CD8-positive, alpha-beta memory T cell (primary cell): ENCODE data around the gene TSHZ2. TPM values are rescaled to one million over a fixed set of nuclear protein-coding genes. Genes with fewer than 3 reads are reported as not detected.

Experiments
- CTCF ChIA-PET: fragments of 350-600 bp; sonication (Branson Sonifier 250); formaldehyde crosslinking; loops from one replicate; lab custom pipeline; 2021; ENCODE audit warnings: antibody characterized with exemption; lab: Charles Lee
- POLR2A ChIA-PET: fragments of 350-600 bp; sonication (Branson Sonifier 250); formaldehyde crosslinking; loops from one replicate; lab custom pipeline; 2021; ENCODE audit warnings: antibody characterized with exemption; lab: Charles Lee
- DNase-seq, 5 donors: peaks; one replicate each; pipeline versions ENCODE4 v3.0.0 to v3.0.0-alpha.2; 2020 to 2022; ENCODE audit warnings: mixed read lengths in 1 of 5
- H3K27ac ChIP-seq: one replicate; pipeline ENCODE4 v1.7.0; 2013; ENCODE audit warnings: low read depth, mild to moderate bottlenecking, low read length, moderate library complexity
- H3K27me3 ChIP-seq: 2 replicates; pipeline ENCODE4 v1.7.0; 2013; ENCODE audit warnings: low read length, mild to moderate bottlenecking; ENCODE audit not compliant: insufficient read depth, poor library complexity, severe bottlenecking
- H3K36me3 ChIP-seq: 2 replicates; pipeline ENCODE4 v1.7.0; 2013; ENCODE audit warnings: mild to moderate bottlenecking, low read length, moderate library complexity; ENCODE audit not compliant: insufficient read depth
- H3K4me1 ChIP-seq: 2 replicates; pipeline ENCODE4 v1.7.0; 2013; ENCODE audit warnings: mild to moderate bottlenecking, low read length, moderate library complexity; ENCODE audit not compliant: insufficient read depth
- H3K4me3 ChIP-seq: 2 replicates; pipeline ENCODE4 v1.7.0; 2013; ENCODE audit warnings: mild to moderate bottlenecking, low read length
- H3K9me3 ChIP-seq: 2 replicates; pipeline ENCODE4 v1.7.0; 2013; ENCODE audit warnings: mild to moderate bottlenecking, low read length
- H3K27ac Mint-ChIP-seq, 8 donors: one replicate each; pipeline ENCODE4 v1.8.0; 2020 to 2021; ENCODE audit warnings: mixed read lengths in 8 of 8, mild to moderate bottlenecking in 6 of 8, inconsistent platforms in 3 of 8, moderate library complexity in 3 of 8
- H3K27me3 Mint-ChIP-seq, 2 donors: one replicate each; pipeline ENCODE4 v1.8.0; 2020 to 2021; ENCODE audit warnings: mixed read lengths in 2 of 2, mild to moderate bottlenecking in 1 of 2, moderate library complexity in 1 of 2
- H3K36me3 Mint-ChIP-seq, 3 donors: one replicate each; pipeline ENCODE4 v1.8.0; 2020 to 2021; ENCODE audit warnings: mixed read lengths in 3 of 3, inconsistent platforms in 1 of 3, mild to moderate bottlenecking in 1 of 3
- H3K4me1 Mint-ChIP-seq, 3 donors: one replicate each; pipeline ENCODE4 v1.8.0; 2020 to 2021; ENCODE audit warnings: mixed read lengths in 3 of 3, inconsistent platforms in 1 of 3, mild to moderate bottlenecking in 1 of 3
- H3K4me3 Mint-ChIP-seq, 7 donors: one replicate each; pipeline ENCODE4 v1.8.0; 2020 to 2021; ENCODE audit warnings: mixed read lengths in 7 of 7, mild to moderate bottlenecking in 6 of 7, moderate library complexity in 4 of 7, inconsistent platforms in 2 of 7
- H3K9me3 Mint-ChIP-seq, 5 donors: one replicate each; pipeline ENCODE4 v1.8.0; 2020 to 2022; ENCODE audit warnings: mixed read lengths in 5 of 5, mild to moderate bottlenecking in 3 of 5, moderate library complexity in 2 of 5, inconsistent platforms in 1 of 5
- polyA plus RNA-seq: library from polyadenylated mRNA; unstranded; fragments of 300-500 nt; fragmentation: Illumina TruSeq; gene quantifications from one replicate; pipeline ENCODE4 v1.2.3, GENCODE V29; 2021
- total RNA-seq, 2 experiments: library from RNA; stranded (reverse); gene quantifications; one replicate each; pipeline ENCODE4 v1.2.3, GENCODE V29; 2021

The TSHZ2 gene
- total and polyA plus RNA-seq, 3 experiments from 2014 or later, result 0.10 to 1.6 (median 1.5) TPM

DNA sequence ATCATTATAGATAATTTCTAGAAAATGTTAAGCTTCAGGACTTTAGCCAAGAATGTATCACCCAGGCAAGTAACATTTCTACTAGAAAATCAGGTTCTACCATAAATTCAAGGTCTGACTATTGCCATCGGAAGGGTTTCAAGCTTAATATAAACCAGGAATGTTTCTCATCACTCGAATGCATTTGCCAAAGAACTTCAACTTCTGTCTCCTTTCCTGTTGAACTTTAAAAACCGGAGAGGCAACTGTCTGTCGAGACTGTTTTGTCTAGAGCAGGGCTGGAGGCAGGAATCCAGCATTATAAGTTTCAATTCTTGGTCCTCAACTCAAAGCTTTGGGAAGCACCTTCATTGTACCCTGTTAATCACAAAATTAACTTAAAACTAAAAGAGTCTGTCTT lies 356.8 kb downstream of the TSHZ2 start:
- Histone ChIP-seq H3K27ac (no peak overlapping the region), H3K36me3 (no peaks in the 10 kb centered on the region), H3K4me3 (no peak overlapping the region), H3K9me3 (no peaks in the 10 kb centered on the region), H3K27me3 (no peaks in the 10 kb centered on the region), H3K4me1 (no peaks in the 10 kb centered on the region)
- ChIA-PET CTCF (interaction anchor here (1.6 kb wide), 1 partner anchor 8 kb away, joined by 4 read pairs; no protein-coding TSS in a partner anchor), POLR2A (no interaction called here)
- Mint-ChIP-seq H3K4me3 (no peak overlapping the region), H3K4me1 (no peaks in the 10 kb centered on the region), H3K27ac (no peak overlapping the region), H3K27me3 (peaks cover 7 to 16% of the 10 kb centered on the region in 2 donors), H3K9me3 (no peaks in the 10 kb centered on the region), H3K36me3 (peaks cover 0 to 5% (median 0%) of the 10 kb centered on the region in 3 donors)
- no peak for DNase-seq

DNA sequence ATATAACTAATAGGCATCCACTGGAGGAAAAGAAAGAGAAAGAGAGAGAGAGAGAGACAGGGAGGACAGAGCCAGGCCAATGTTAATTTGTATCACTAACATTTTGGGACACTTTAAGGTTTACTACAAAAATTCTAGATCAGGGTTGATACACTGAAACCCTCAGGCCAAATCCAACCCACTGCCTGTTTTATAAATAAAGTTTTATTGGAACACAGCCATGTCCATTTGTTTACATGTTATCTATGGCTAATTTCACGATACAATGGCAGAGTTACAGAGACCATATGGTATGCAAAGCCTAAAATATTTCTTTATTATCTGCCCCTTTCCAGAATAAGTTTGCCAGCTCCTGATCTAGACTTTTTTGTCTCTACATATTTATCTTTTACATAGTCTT lies 357.6 kb downstream of the TSHZ2 start:
- Mint-ChIP-seq H3K4me3 (no peak overlapping the region), H3K4me1 (no peaks in the 10 kb centered on the region), H3K27me3 (peaks cover 4 to 16% of the 10 kb centered on the region in 2 donors), H3K9me3 (no peaks in the 10 kb centered on the region), H3K36me3 (peaks cover 0 to 5% (median 0%) of the 10 kb centered on the region in 3 donors), H3K27ac (no peak overlapping the region)
- no peaks in the 10 kb centered on the region for H3K36me3 ChIP-seq
- CTCF ChIA-PET, result interaction anchor here (1.6 kb wide), 1 partner anchor 9 kb away, joined by 4 read pairs; no protein-coding TSS in a partner anchor
- no peaks in the 10 kb centered on the region for H3K9me3 ChIP-seq
- no peak overlapping the region for H3K27ac ChIP-seq
- POLR2A ChIA-PET, result no interaction called here
- no peaks in the 10 kb centered on the region for H3K27me3 ChIP-seq
- no peak for DNase-seq
- H3K4me3 ChIP-seq, result no peak overlapping the region
- H3K4me1 ChIP-seq, result no peaks in the 10 kb centered on the region

DNA sequence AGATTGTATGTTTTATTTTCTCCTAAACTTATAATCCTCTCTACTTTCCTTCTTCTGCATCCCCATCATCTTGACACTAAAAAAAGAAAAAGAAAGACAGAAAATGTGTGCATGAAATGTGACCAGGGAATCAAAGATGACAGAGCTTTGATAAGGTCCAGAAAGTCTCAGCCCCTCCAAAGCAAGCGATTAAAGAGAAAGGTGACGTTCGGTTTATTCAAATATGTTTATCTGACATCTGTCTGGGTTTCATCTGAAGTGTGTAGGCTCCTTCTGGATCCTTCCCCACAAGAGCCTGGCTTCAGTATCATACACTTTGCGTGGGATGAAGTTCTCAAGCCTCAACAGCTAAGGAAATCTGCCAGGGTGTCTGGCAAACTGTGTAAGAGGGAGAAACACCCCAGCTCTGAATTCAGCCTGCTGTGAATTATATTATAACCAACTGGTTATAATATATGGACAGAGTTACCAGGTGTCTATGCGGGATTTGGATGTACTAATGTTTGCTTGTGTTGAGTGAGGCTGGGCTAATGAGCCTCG lies 358.5 kb downstream of the TSHZ2 start:
- no peaks in the 10 kb centered on the region for H3K4me1 ChIP-seq
- Mint-ChIP-seq H3K4me1 (no peaks in the 10 kb centered on the region), H3K27ac (no peak overlapping the region), H3K9me3 (no peaks in the 10 kb centered on the region), H3K27me3 (peaks cover 4 to 11% of the 10 kb centered on the region in 2 donors), H3K4me3 (no peak overlapping the region), H3K36me3 (peaks cover 0 to 5% (median 0%) of the 10 kb centered on the region in 3 donors)
- H3K4me3 ChIP-seq, result no peak overlapping the region
- ChIA-PET CTCF (interaction anchor here (1.6 kb wide), 1 partner anchor 10 kb away, joined by 4 read pairs; no protein-coding TSS in a partner anchor), POLR2A (no interaction called here)
- no peaks in the 10 kb centered on the region for H3K9me3 ChIP-seq
- no peak for DNase-seq
- peak overlapping the region; percentile 38 for H3K27ac ChIP-seq
- H3K36me3 ChIP-seq, result no peaks in the 10 kb centered on the region
- H3K27me3 ChIP-seq, result no peaks in the 10 kb centered on the region

DNA sequence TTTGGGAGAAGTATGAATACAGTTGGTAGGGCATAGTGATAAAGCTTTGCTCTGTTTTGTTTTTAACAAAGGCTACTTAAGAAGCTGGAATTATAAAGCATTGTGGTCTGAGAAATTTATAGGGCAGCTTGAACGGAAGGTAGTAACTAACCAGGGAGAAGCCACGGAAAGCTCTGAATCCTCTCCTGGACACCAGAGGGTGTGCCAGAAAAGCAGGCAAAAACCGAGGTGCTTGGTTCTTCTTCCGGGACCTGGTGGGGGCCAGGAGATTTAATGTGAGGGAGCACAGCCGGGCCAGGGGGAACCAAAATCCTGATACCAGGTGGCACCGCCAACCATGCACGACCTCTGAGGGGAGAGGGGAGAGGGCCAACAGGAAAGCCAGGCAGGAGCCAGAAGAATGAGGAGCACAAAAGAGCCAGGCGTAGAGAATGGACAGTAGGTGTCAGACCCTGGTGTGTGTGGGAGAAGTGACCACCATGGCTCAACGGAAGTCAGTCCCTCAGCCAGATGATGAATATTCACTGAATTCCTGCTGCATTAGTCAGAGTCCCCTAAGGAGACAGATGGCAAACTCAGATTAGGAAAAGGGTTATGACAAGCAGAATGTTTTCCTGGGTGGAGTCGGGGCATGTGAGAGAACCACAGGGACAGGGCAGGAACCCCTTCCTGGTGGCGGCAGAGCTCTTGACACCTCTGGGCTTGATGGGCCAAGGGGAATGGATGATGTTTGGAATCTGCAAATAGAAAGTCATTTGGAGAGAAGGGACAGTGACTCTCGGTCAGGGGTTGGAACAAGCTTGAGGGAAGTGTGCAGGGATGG lies 359.2 kb downstream of the TSHZ2 start:
- Mint-ChIP-seq H3K4me1 (no peaks in the 10 kb centered on the region), H3K27me3 (peaks cover 4 to 11% of the 10 kb centered on the region in 2 donors), H3K4me3 (no peak overlapping the region), H3K9me3 (no peaks in the 10 kb centered on the region), H3K27ac (no peak overlapping the region), H3K36me3 (peaks cover 0 to 5% (median 0%) of the 10 kb centered on the region in 3 donors)
- Histone ChIP-seq H3K4me1 (no peaks in the 10 kb centered on the region), H3K27me3 (no peaks in the 10 kb centered on the region), H3K36me3 (no peaks in the 10 kb centered on the region), H3K9me3 (no peaks in the 10 kb centered on the region), H3K27ac (peak overlapping the region; percentile 38), H3K4me3 (no peak overlapping the region)
- no peak for DNase-seq
- POLR2A ChIA-PET, result no interaction called here
- CTCF ChIA-PET, result no interaction called here

DNA sequence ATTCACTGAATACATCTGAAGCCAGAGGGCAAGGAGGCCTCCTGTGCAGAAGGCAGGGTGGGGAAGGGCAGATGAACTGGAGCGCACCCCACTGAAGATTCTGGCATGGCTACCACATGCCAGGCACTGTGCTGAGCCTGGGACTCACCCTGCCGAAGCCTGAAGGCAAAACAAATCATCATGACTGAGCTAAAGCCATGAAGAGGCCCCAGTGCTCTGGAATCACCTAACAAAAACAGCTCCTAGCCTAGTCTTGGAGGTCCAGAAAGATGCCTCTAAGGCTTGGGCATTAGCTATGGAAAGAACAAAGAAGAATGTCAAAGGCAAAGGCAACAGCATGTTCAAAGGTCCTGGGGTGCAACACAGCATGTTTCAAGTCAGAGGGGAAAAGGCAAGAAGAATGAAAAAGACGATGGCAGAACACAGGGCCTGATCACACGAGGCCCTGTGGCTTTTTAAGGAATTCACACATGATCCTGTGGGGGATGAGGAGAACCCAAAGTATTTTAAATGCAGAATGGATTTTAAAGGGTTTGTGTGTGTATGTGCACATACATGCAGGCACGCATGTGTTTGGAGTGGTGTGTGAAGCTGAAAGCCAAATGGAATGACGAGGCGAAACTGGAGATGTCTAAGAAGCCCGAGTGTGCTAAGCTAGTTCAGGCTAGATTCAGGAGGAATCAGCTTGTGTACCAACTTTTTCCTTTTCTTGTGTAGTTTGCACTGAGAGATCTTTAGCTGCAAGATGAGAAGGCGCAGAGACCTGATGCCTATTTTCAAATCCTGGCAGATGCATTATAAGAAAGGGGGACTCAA lies 360.1 kb downstream of the TSHZ2 start:
- Mint-ChIP-seq H3K27ac (peak overlapping the region in 1 of 8 donors; percentile 35), H3K4me1 (no peaks in the 10 kb centered on the region), H3K9me3 (no peaks in the 10 kb centered on the region), H3K27me3 (peaks cover 4 to 11% of the 10 kb centered on the region in 2 donors), H3K36me3 (peaks cover 0 to 5% (median 0%) of the 10 kb centered on the region in 3 donors), H3K4me3 (no peak overlapping the region)
- DNase-seq, result no peak
- Histone ChIP-seq H3K36me3 (no peaks in the 10 kb centered on the region), H3K27ac (no peak overlapping the region), H3K27me3 (no peaks in the 10 kb centered on the region), H3K4me3 (no peak overlapping the region), H3K4me1 (no peaks in the 10 kb centered on the region), H3K9me3 (no peaks in the 10 kb centered on the region)
- ChIA-PET POLR2A (no interaction called here), CTCF (no interaction called here)

DNA sequence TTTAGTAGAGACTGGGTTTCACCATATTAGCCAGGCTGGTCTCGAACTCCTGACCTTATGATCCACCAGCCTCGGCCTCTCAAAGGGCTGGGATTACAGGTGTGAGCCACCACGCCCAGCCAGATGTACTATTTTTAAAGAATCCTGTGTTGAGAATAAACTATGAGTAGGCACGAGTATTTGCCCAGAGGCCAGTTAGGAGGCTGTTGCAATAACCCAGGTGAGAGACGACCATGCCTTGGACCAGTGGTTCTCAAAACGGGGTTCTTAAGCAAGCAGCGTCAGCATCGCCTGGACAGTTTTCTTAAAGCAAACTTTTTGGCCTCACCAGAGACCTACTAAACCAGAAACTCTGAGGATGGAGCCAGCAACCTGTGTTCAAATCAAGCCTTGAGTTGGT lies 362.7 kb downstream of the TSHZ2 start:
- Histone ChIP-seq H3K27me3 (no peaks in the 10 kb centered on the region), H3K9me3 (no peaks in the 10 kb centered on the region), H3K27ac (no peak overlapping the region), H3K36me3 (no peaks in the 10 kb centered on the region), H3K4me3 (no peak overlapping the region), H3K4me1 (no peaks in the 10 kb centered on the region)
- no peak for DNase-seq
- H3K27ac Mint-ChIP-seq, result no peak overlapping the region
- ChIA-PET CTCF (no interaction called here), POLR2A (no interaction called here)
- H3K27me3 Mint-ChIP-seq, result peaks cover 4 to 11% of the 10 kb centered on the region in 2 donors
- H3K9me3 Mint-ChIP-seq, result no peaks in the 10 kb centered on the region
- no peak overlapping the region for H3K4me3 Mint-ChIP-seq
- H3K36me3 Mint-ChIP-seq, result peaks cover 0 to 5% (median 0%) of the 10 kb centered on the region in 3 donors
- no peaks in the 10 kb centered on the region for H3K4me1 Mint-ChIP-seq

DNA sequence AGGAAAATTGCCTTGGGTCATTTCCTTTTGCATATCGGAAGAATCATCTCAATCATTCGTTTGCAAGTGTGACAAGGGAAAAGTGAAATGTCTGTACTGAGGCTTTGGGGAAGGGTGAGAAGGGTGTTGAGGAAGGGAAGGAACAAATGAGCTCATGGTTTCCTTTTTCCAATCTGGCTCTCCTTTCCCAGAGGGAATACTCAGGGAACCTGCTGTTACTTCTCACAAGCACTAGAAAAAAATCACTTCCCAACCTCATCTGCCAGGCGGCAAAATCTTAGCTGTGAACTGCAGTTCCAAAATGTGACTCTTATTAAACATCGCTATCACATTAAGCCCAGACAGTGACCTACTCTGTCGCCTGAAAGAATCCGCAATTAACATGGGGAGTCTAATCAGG lies 363.4 kb downstream of the TSHZ2 start:
- no peak overlapping the region for H3K4me3 Mint-ChIP-seq
- POLR2A ChIA-PET, result no interaction called here
- Histone ChIP-seq H3K27ac (no peak overlapping the region), H3K4me1 (no peaks in the 10 kb centered on the region), H3K36me3 (no peaks in the 10 kb centered on the region), H3K4me3 (no peak overlapping the region), H3K9me3 (no peaks in the 10 kb centered on the region), H3K27me3 (no peaks in the 10 kb centered on the region)
- peaks cover 0 to 5% (median 0%) of the 10 kb centered on the region in 3 donors for H3K36me3 Mint-ChIP-seq
- H3K4me1 Mint-ChIP-seq, result no peaks in the 10 kb centered on the region
- no peaks in the 10 kb centered on the region for H3K9me3 Mint-ChIP-seq
- H3K27me3 Mint-ChIP-seq, result peaks cover 4 to 11% of the 10 kb centered on the region in 2 donors
- CTCF ChIA-PET, result no interaction called here
- no peak overlapping the region for H3K27ac Mint-ChIP-seq
- DNase-seq, result no peak

DNA sequence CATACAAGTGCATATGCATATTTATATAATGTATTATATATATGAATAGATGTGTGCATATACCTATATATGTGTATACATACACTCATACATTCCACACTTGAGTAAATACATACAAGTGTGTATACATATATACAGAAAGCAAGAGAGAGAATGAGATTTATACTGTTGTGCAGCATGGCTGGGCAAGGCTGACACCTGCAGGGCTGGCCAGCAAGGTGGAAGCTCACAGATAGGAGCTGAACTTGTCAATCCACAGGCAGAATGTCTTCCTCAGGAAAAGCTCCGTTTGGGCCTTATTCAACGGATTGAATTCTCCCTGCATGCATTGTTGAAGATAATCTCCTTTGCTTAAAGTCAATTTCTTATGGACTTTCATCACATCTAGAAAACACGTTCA lies 364.7 kb downstream of the TSHZ2 start:
- CTCF ChIA-PET, result no interaction called here
- Mint-ChIP-seq H3K27me3 (peaks cover 0 to 4% of the 10 kb centered on the region in 2 donors), H3K4me3 (no peak overlapping the region)

More for the DNA sequence above, 364.7 kb downstream of the TSHZ2 start:
- no peaks in the 10 kb centered on the region for H3K9me3 ChIP-seq
- no peaks in the 10 kb centered on the region for H3K36me3 ChIP-seq
- Mint-ChIP-seq H3K27ac (no peak overlapping the region), H3K36me3 (peaks cover 0 to 3% (median 0%) of the 10 kb centered on the region in 3 donors), H3K9me3 (no peaks in the 10 kb centered on the region), H3K4me1 (no peaks in the 10 kb centered on the region)
- H3K4me1 ChIP-seq, result no peaks in the 10 kb centered on the region
- DNase-seq, result no peak
- no peaks in the 10 kb centered on the region for H3K27me3 ChIP-seq
- H3K4me3 ChIP-seq, result no peak overlapping the region
- no peak overlapping the region for H3K27ac ChIP-seq
- POLR2A ChIA-PET, result no interaction called here
